ENCODE data around the gene DYRK1A.
"Not testable (repeated sequence)": the region's sequence is repeated elsewhere in the genome, so short reads cannot be mapped to it uniquely, and the experiment has no call there.

Gene DYRK1A

GRCh38 chr21:37530901-37531351, 164.4 kb downstream of the DYRK1A start:
- DNase-seq, result no peak

- DNase-seq, result no peak
Observed at GRCh38 chr21:37531431-37531932, 164.9 kb downstream of the DYRK1A start.

GRCh38 chr21:37532868-37533780, 166.6 kb downstream of the DYRK1A start:
- DNase-seq, result no peak

GRCh38 chr21:37534431-37534830, 167.9 kb downstream of the DYRK1A start:
- no peak for DNase-seq

GRCh38 chr21:37535130-37535529, 168.6 kb downstream of the DYRK1A start:
- no peak for DNase-seq

GRCh38 chr21:37535672-37536071, 169.1 kb downstream of the DYRK1A start:
- DNase-seq, result no peak

GRCh38 chr21:37536616-37537278, 170.2 kb downstream of the DYRK1A start:
- no peak for DNase-seq

- DNase-seq, result no peak
Observed at GRCh38 chr21:37537391-37537996, 170.9 kb downstream of the DYRK1A start.

- no peak for DNase-seq
Observed at GRCh38 chr21:37538971-37539590, 172.5 kb downstream of the DYRK1A start.

GRCh38 chr21:37541128-37541527, 174.6 kb downstream of the DYRK1A start:
- not testable (repeated sequence) for DNase-seq

GRCh38 chr21:37542512-37542911, 175.9 kb downstream of the DYRK1A start:
- no peak for DNase-seq

- no peak for DNase-seq
Observed at GRCh38 chr21:37546299-37546908, 179.8 kb downstream of the DYRK1A start.

GRCh38 chr21:37546949-37547614, 180.5 kb downstream of the DYRK1A start:
- peak; percentile 91 for DNase-seq

- DNase-seq, result no peak
Observed at GRCh38 chr21:37547615-37548200, 181.1 kb downstream of the DYRK1A start.

- no peak for DNase-seq
Observed at GRCh38 chr21:37548521-37548981, 182.0 kb downstream of the DYRK1A start.

- DNase-seq, result not testable (repeated sequence)
Observed at GRCh38 chr21:37549730-37550129, 183.2 kb downstream of the DYRK1A start.

GRCh38 chr21:37550157-37550556, 183.6 kb downstream of the DYRK1A start:
- no peak for DNase-seq

GRCh38 chr21:37550618-37551330, 184.2 kb downstream of the DYRK1A start:
- DNase-seq, result no peak

- DNase-seq, result no peak
Observed at GRCh38 chr21:37551331-37551992, 184.9 kb downstream of the DYRK1A start.

- DNase-seq, result no peak
Observed at GRCh38 chr21:37551993-37552355, 185.4 kb downstream of the DYRK1A start.

Measured in NCI-H187 treated with DMSO at 0.1 percent for 48 hours (cell line).